ENCODE measurements around the gene SLC7A7. TPM values are rescaled to one million over a fixed set of nuclear protein-coding genes. Genes with fewer than 3 reads are reported as not detected.

The SLC7A7 gene
- total and polyA plus RNA-seq, 2 of the 13 experiments (the other 11 are each of a cell fraction or from before 2014, with no cell fraction given) = 0.13 to 0.63 TPM

DNA sequence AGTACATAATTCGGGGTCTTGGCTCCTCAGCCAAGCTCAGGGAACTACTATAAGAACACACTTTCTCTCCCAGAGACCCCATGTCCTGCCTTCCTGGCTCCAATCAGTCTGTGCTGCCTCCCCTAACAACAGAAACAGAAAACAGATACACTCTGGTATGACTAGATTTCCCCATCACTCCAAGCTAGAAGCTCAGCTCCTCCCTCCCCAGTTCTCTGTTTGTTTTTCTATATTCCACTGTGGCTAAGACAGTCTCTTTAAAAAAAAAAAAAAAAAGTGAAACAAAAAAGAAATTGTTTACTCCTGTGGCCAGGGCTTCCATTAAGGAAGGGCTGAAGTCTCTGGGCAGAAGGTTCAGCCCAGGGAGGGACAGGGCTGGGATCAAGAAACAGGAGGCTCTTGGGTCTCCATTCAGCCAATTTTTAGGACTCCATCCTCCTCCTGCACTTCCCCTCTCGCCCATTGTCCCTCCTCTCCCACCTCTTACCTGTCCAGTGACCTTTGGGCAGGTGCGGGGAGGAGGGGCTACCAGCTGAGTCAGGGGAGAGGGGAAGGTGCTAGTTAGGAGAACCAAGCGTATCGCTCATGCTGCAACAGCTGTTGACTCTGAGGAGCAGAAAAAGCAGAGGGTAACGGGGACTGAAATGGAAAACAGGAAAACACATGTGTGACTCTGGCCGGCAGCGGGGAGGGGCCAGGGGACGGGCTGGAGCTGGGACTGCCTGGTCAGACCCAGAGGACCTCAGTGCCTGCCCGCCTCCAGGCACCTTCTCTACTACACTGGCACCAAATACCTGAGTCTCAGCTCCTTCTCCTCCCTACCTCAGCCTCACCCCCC, 4.1 kb upstream of the SLC7A7 start (continued):
- peak; percentile 33; the same call in 1 of the 2 replicates for TF ChIP-seq TBX2 (CRISPR knock-in tag; IDR thresholded peaks at IDR 0.05; ENCODE audit: borderline replicate concordance)
- TF ChIP-seq ZNF775 (CRISPR knock-in tag; IDR thresholded peaks at IDR 0.05; ENCODE audit: borderline replicate concordance) = no peak
- no peak for TF ChIP-seq ZFP82 (CRISPR knock-in tag; IDR thresholded peaks at IDR 0.05; ENCODE audit: borderline replicate concordance)
- TF ChIP-seq KDM1A (CRISPR knock-in tag; IDR thresholded peaks at IDR 0.05) = 0 out of 2 replicates have a peak, but pooled peaks have one; percentile 31
- TF ChIP-seq ZSCAN21 (CRISPR knock-in tag; IDR thresholded peaks at IDR 0.05; ENCODE audit: borderline replicate concordance) = no peak
- no peak for TF ChIP-seq ZNF652 (CRISPR knock-in tag; IDR thresholded peaks at IDR 0.05; ENCODE audit: borderline replicate concordance, low read depth)
- TF ChIP-seq, protein P1, sequence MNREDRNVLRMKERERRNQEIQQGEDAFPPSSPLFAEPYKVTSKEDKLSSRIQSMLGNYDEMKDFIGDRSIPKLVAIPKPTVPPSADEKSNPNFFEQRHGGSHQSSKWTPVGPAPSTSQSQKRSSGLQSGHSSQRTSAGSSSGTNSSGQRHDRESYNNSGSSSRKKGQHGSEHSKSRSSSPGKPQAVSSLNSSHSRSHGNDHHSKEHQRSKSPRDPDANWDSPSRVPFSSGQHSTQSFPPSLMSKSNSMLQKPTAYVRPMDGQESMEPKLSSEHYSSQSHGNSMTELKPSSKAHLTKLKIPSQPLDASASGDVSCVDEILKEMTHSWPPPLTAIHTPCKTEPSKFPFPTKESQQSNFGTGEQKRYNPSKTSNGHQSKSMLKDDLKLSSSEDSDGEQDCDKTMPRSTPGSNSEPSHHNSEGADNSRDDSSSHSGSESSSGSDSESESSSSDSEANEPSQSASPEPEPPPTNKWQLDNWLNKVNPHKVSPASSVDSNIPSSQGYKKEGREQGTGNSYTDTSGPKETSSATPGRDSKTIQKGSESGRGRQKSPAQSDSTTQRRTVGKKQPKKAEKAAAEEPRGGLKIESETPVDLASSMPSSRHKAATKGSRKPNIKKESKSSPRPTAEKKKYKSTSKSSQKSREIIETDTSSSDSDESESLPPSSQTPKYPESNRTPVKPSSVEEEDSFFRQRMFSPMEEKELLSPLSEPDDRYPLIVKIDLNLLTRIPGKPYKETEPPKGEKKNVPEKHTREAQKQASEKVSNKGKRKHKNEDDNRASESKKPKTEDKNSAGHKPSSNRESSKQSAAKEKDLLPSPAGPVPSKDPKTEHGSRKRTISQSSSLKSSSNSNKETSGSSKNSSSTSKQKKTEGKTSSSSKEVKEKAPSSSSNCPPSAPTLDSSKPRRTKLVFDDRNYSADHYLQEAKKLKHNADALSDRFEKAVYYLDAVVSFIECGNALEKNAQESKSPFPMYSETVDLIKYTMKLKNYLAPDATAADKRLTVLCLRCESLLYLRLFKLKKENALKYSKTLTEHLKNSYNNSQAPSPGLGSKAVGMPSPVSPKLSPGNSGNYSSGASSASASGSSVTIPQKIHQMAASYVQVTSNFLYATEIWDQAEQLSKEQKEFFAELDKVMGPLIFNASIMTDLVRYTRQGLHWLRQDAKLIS (CRISPR knock-in tag; IDR thresholded peaks at IDR 0.05) = no peak
- TF ChIP-seq STAT5B (CRISPR knock-in tag; IDR thresholded peaks at IDR 0.05) = no peak
- TF ChIP-seq REXO4 (CRISPR knock-in tag; IDR thresholded peaks at IDR 0.05; ENCODE audit: borderline replicate concordance) = no peak
- TF ChIP-seq ZNF230 (CRISPR knock-in tag; IDR thresholded peaks at IDR 0.05) = no peak
- no peak for TF ChIP-seq HNRNPL (IDR thresholded peaks at IDR 0.05; ENCODE audit: low read depth, low read length)
- peak; percentile 58; the same call in 1 of the 2 replicates for TF ChIP-seq ZMYM4 (CRISPR knock-in tag; IDR thresholded peaks at IDR 0.05)
- TF ChIP-seq SUZ12 (IDR thresholded peaks at IDR 0.05; ENCODE audit: low read depth, low read length) = no peak
- TF ChIP-seq SNAPC2 (CRISPR knock-in tag; IDR thresholded peaks at IDR 0.05) = no peak
- TF ChIP-seq ZBTB21 (CRISPR knock-in tag; IDR thresholded peaks at IDR 0.05) = no peak
- no peak for TF ChIP-seq ARNTL (CRISPR knock-in tag; IDR thresholded peaks at IDR 0.05)
- peak; percentile 86; the same call in 1 of the 2 replicates for TF ChIP-seq ZNF296 (CRISPR knock-in tag; conservative IDR thresholded peaks at IDR 0.05)
- TF ChIP-seq EHMT2 (IDR thresholded peaks at IDR 0.05; ENCODE audit: borderline replicate concordance, low read depth, low read length) = no peak
- no peak for TF ChIP-seq ZNF557 (CRISPR knock-in tag; IDR thresholded peaks at IDR 0.05)
- TF ChIP-seq POLR2A (IDR thresholded peaks at IDR 0.05; ENCODE audit: insufficient read depth in 1 of 2, low read depth in 2 of 2, low read length in 2 of 2) = no peak
- no peak for TF ChIP-seq NFKBIZ (CRISPR knock-in tag; IDR thresholded peaks at IDR 0.05)
- TF ChIP-seq, protein P2, sequence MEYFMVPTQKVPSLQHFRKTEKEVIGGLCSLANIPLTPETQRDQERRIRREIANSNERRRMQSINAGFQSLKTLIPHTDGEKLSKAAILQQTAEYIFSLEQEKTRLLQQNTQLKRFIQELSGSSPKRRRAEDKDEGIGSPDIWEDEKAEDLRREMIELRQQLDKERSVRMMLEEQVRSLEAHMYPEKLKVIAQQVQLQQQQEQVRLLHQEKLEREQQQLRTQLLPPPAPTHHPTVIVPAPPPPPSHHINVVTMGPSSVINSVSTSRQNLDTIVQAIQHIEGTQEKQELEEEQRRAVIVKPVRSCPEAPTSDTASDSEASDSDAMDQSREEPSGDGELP (IDR thresholded peaks at IDR 0.05; ENCODE audit: borderline replicate concordance, low read depth) = peak; percentile 94
- TF ChIP-seq THAP11 (CRISPR knock-in tag; IDR thresholded peaks at IDR 0.05) = no peak
- no peak for TF ChIP-seq MTF2 (CRISPR knock-in tag; IDR thresholded peaks at IDR 0.05; ENCODE audit: borderline replicate concordance)
- TF ChIP-seq KLF6 (CRISPR knock-in tag; IDR thresholded peaks at IDR 0.05) = 0 out of 2 replicates have a peak, but pooled peaks have one; percentile 28
- no peak for TF ChIP-seq MEIS1 (CRISPR knock-in tag; IDR thresholded peaks at IDR 0.05; ENCODE audit: borderline replicate concordance)
- TF ChIP-seq MEF2D (CRISPR knock-in tag; IDR thresholded peaks at IDR 0.05) = no peak
- TF ChIP-seq CEBPB (IDR thresholded peaks at IDR 0.05; ENCODE audit: borderline replicate concordance, low read depth, low read length) = no peak
- no peak for TF ChIP-seq RELA (CRISPR knock-in tag; IDR thresholded peaks at IDR 0.05)

All from HepG2 (cell line).